ENCODE results near the gene CD300A.

CD300A gene

DNA sequence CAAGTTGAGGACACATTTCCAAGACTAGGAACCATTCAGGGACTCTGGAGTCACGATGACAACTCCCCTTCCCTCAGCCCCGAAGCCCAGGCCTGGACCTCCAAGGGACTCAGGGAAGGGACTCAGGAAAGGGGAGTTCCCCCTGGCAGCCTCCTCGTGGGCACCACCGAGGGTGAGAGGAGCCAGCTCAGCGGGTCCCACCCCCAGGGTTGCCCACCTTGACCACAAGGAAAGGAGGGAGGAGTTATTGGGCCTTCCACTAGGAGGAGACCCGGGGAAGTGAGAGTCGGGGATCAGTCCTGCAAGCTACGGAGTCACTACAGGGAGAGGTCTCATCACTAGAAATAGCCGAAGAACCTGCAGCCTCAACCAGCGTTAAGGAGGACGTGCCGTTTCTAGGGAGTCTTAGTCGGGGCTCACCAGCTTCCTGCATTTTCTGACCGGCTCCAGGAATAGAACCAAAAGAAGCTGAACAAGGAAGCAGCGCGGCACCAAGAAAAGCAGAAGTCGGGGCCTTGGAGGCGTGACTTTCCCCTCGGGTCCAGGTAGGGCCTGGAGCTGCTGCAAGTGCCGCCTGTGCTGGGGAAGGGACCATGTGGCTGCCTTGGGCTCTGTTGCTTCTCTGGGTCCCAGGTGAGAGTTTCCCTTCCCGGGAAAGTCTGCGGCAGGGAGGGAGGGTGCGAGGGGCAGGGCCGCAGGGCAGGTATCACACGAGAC is at the start of gene CD300A:
Gene CD300A (plus strand): TSS at position 524 of the 717 bp plus-strand sequence. CDS start 70 bp downstream, at position 594.
- peak; percentile 18 for DNase-seq

DNA sequence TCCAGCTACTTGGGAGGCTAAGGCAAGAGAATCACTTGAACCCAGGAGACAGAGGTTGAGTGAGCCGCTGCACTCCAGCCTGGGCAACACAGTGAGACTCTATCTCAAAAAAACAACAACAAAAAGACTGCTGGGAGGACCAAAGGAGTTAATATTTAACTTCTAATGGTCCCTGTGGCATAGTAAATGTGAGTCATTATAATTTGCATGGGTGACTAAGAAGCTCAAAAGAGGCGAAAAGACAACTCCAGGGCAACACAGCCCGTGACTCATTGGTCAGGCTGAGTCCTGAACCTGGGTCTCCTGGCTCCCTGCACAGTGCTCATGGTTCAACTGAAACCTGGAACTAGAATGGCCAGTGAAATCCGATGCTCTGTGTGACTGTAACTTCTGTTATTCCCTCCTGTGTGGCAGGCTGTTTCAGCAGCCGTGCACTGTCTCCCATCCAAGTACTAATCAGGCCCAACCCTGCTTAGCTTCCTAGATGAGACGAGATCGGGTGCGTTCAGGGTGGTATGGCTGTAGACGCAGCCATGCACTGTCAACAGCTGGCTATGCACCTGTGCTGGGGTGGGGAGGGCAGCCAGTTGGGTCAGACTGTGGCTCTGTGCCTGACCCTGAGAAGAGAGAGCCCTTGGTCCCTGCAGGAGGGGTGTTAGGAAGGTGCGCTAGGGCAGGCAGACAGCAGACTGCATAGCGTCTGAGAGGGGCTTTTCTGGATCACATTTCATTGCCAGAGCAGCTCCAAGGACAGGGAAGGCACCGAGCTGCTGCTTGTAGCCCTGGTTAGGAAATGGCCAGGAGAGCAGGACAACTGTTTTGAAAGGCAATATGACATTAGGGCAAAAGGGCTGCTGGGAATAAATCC is 49.0 kb upstream of the CD300A start:
- DNase-seq, result no peak

DNA sequence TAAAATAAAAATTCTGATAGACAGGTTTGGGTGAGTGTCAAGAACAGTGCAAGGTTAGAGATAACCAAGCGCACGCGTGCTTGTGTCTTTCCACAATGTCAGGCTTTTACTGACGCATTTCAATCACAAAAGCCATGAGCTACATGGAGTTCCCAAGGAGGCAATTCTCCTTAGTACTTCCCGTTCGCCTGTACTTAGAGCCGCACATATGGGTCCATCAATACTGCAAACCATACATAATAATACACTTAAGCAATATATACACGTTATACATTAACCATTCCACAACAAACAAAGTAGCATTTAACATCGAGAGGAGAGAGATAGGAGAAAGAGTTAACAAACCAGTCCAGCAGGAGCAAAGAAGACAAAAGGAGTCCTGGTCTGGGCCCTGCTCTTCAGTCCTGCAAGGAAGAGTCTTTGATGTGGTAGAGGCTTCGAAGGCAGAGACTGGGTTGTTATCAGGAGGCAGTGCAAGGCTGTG is 46.5 kb upstream of the CD300A start:
- DNase-seq, result no peak

DNA sequence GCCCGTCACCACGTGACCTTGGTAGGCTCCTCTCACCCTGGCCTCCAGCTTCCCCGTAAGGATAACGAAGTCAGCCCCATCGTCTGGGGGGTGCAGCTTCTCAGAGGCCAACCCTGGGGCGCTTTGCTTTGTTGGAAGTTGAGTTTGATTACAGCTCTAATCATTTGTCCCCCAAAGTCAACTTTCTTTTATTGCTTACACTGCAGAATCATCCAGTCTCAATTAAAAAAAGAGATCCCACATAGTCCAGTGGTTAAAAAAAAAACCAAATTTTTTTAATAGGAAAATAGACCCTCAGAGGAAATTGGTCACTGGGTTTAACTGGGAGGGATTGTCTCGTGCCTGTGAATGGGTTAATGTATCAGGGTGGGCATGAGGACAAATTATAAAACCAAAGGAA is 42.3 kb upstream of the CD300A start:
- DNase-seq, result no peak

DNA sequence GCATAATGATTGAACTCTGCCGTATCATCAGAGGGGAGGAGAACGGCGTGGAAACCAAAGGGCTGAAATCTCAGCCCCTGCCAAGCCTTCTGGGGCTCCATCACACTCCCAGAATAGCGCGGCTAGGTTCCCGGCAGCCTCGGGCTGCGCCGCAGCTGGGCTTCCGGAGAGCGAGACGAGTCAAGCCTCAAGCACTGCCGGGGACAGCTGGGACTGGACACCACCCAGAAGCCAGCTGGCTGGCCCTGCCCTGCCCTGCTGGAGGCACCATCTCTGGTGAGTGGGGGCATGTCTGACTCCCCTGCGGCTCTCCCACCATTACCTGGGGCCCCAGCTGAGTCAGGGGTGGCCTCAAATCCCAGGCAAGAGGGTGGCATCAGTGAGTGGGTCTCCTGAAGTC is 41.8 kb upstream of the CD300A start:
- DNase-seq, result no peak

DNA sequence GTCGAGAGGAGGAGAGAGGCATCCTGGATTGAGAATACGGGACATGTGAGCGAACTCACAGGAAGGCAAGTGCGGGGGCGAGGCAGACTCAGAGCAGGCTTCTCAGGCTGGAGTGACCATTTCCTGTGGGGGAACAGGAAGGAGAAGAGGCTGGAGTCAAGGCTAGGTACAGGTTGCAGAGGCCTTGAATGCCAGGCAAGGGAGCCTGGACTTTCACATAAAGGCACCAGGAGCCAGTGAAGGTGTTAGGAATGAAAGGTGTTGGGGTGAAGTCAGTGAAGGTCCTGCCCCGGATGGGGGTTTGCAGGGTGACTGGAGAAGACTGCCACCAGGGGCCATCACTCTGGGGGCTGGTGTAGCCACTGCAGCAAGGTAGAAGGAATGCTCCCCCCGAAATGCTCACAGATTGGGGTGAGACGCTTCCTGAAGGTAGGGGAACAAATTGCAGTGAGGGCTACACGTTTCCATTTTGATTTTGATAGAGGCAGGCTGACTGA is 39.8 kb upstream of the CD300A start:
- no peak for DNase-seq

DNA sequence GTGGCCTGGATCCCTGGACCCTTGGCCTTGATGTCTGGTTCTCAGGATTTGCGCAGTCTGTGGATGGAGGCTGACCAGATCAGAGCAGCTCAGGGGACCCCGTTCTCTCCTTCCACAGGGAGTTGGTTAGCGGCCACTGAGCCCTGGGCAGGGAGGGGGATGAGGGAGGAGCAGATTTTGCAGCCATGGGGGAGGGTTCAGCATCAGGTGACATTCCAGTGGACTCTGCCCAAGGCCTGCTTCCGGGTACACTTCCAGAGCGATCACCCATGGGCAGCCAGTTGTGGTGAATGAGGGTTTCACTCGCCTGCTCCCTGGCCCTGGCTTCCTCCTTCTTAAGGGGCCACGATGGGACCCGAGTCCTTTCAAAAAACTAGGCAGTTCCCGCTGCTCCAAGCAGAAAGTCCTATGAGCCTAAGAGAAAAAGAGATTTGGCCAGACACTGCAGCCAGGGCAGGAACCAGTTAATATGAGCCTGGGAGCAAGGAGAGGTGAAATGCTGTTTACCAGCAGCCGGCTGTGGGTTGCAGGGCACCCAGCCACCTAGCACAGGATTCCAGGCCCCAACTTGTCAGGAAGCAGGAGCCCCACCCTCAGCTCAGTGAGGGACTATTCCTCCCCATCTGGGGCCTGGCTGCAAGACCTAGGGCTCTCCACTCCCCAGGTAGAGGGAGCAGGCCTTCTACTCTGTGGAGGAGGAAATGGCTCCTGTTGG is 39.2 kb upstream of the CD300A start:
- DNase-seq, result no peak

DNA sequence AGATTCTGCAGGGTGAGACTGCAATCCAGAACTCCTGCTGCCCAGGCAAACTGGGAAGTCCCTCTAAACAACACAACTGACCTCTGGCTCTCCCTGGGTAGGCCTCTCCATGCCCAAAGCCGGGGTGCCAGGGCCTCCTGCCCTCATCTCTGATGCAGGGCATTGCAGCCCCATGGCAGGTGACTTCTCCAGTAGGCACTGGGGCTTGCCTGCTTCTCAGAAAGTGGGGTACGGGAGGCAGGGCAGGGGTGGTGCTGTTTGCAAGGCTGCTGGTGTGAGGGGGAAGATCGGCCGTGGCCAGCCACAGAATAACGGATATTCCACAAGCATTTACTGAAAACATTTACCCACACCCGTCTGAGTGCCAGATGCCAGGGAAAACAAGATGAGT is 38.7 kb upstream of the CD300A start:
- no peak for DNase-seq

DNA sequence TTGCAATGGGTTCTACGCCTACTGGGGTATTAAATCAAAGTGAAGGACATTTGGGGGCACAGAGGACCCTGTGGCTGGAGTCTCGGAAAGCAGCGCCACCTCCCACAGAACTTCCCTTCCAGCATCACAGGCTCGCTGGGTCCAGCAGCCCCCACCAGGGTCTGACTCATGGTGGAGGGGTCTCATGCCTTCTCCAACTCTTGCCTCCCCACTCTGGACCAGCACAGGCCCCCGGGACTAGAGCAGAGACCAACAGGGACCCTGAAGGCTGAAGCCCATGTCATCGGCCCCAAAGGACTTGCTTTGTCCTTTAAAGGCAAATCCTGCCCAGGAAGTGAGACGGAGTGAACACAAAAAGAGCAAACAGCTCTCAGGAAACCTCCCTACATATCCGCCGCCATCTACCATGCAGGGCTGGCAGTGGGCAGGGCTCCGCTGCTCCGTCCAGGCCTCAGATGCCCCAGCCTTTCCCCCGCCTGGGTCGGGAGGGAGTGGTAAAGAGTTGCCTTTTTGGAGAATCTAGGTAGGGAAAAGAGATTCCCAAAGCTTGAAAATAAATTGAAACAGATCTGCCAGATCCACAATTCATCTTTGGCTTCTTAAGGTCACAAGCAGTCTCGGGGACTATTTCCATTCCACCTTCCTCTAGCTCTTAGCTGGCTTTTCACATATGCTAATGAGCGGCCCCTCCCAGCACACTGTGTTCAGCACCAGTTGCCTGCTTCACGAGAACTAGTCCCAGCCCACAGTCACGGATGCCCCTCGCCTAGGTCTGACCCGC is 36.6 kb upstream of the CD300A start:
- no peak for DNase-seq

DNA sequence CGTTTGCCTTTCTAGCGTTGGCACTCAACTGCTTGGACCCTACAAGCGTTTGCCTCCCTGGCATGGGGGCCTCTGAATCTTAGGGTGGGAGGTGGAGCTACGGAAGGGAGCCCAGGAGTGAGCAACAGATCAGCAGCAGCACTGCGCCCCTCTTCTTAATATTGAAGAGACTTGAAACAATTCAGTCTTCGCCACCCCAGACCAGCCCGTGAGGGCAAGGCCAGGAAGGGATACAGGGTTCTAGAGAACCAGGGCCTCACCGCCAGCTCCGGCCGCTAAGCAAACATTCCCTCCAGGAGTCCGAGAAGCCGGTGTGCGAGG is 36.1 kb upstream of the CD300A start:
- no peak for DNase-seq

DNA sequence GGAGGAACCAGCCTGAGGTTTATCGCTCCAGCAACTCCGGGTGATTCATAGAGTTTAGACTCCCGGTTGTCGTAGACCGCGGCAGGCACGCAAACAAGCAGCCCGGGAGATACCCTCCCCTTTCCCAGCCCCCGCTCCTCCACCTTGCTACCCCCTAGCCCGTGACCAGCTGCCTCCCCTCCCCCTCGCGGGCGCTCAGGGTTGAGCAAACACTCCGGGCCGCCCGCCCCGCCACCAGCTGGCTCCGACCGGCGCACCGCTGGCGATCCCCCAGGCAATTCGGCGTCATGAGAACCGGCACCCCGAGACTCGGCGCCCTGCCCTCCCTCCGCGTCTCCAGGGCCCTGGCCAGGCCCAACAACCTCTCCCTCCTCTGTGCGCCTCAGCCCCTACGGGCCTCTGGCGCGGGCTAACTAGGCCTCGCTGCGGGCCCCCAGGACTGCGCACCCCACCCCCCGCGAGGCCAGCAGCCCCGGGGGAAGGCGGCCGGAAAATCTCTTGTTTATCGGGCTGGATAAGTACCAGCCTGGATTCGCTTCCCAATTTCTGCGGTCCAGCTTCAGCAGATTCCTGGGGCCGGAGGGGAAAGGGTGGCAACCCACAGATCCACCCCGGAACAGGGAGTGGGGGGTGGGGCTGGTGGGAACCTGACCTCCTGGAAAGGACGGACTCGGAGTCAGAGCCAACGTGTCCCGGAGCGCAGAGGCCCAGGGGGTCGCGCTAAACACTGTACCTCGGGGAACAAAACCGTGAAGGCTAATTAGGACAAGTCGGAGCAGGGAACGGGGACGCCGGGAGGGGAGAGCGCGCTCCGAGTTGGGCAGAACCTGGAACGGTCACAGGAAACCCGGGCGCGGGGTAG is 35.5 kb upstream of the CD300A start:
- DNase-seq, result no peak

DNA sequence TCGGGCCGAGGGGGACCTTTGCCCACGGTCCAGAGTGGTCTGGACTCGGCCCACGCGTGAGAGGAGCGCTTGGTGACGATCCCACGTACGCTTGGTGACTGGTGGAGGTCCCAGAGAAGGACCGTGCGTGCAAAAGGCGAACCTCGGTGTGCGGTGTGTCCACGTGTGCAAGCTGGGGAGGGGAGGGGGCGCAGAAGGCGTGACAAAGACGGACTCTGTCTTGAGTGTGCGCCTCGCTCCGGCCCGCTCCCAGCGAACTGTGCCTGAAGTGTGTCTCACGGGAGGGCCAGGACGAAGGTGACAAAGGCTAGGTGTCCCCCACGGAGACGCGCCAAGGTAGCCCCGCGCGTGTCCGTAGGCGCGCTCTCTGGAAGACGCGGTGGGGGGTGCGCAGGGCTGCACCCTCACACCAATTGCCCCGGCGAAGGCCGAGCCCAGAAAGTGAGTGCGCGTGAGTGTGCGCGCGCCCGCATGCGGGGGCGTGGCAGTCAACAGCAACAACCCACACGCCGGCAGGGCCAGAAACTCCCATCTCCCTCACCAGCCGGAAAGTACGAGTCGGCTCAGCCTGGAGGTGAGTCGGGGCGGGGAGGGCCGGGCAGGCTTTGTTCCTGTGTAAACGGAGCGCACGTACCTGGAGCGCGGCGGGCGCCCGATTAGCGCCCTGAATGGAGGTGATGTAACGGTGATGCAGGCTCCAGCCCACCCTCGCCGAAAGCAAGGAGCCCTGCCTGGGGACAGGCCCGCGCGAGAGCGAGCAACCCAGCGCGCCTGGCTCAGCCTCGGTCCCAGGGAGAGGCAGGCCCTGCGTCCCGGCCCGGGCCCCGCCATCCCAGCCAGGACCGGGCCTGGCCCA is 34.6 kb upstream of the CD300A start, which contains the start of gene GPRC5C:
Gene GPRC5C (plus strand): TSS at position 521 of the 856 bp plus-strand sequence. CDS start 7,689 bp downstream, outside the sequence.
- peak; percentile 46 for DNase-seq

DNA sequence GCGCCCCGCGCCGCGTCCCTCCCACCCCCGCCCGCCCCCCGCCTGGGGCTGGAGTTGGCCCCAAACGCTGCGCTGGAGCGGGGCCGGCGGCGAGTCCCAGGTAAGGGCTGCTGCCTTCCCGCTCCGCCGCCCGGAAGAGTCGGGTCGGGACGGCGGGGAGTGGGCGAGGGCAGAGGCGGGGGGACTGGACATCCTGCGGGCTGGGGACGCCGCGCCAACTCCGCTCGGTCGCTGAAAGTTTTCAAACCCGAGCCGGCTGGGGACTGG is 34.1 kb upstream of the CD300A start:
- DNase-seq, result no peak

DNA sequence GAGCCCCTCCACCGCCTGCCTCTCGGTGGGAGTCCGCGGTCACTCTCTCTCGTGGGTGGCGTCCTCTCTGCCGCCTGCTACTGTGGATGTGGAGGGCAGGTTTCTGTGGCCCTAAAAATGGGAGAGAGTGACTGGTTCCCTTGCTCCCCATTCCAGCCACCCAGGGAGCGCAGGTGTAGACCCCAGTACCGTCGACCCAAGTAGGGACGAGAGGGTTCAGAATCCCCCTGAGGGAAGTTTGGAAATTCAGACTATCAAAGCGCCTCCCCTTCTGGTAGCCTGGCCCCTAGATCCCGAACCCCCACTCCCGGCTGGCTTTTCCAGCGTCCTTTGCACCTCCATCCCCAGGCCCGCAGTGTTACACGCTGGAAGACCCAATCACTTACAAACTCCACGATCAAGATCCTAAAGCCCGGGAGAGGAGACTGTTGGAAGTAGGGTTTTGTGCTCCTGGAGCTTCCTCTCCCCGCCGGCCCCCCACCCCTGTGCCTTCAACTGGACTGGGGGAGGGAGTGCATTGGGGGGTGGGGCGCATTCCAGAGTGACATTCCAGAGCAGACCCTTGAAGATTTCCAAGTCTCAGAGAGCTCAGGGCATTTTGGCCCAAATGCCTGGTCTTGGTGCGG is 33.6 kb upstream of the CD300A start:
- no peak for DNase-seq

DNA sequence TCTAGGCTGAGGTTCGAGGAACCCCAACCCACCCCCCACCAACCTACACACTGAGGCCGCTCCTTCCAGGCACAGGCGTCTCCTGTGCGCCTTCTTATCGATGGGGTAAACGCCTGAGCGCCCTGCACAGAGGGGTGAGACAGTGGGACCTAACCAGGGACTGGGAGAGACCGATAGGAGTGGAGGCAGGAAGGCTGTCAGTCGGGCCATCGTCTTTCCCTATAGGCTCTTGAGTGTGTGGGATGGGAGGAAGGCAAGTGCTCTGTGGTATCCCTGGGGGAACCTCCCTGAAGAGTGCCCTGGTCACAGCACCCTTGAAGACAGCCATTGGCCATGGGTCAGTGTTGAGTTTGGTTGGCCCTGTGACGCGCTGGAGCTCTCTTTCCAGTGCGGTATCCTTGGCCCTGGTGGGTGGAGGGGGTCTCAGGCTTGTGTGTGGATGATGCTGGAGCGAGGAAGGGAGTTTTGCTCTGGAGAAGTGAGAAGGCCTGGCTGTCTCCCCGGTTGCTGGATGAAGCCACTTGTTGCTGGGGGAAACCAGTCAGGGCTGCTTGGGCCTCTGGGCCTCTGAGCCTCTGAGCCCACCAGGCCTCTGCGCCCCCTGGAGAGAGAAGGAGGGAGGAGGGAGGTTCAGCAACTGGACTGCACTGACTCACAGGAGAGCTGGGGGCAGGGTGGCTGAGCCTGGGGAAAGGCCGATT is 32.9 kb upstream of the CD300A start:
- DNase-seq, result no peak

DNA sequence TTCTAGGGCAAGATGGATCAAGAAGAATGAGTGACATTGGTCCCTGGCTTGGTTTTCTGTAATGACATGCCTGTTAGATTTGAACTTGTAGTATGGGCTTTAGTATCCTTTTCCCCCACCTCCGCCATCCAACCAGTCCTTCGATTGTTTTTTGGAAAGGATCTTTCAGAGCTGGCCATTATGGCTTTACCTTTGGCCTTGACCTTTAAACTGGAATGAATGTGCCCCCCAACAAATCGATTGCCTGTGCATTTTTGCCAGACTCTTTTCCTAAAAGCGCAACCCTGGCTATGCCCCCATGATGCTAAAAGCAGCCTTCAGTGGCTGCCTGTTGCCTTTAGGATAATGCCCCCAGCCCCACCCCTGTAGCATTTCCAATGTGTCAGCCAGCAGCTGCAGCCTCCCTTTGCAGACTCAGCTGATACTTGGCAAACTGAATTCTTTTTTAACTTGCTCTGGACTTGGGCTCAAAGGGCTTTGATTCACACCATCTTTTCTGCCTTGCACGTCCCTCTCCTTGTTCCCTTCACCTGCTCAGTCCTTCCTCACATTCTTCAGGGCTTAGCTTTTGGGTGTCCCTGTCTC is 30.6 kb upstream of the CD300A start:
- DNase-seq, result no peak

DNA sequence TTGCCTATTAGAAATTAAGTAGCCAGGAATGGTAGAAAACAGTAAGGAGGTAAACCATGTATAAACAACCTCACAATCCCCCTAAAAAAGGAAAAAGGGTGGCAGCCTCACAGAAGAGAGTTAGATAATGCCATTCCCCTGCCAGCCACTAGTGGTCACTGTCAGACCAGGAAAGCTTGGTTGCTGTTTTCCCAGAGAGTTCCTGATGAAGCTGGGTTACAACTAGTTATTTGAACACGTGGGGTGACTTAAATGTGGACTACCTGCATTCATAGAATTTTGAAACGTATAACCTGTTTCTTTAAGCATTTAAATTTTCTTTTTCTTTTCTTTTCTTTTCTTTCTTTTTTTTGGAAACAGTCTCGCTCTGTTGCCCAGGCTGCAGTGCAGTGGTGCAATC is 28.7 kb upstream of the CD300A start:
- DNase-seq, result peak; percentile 37

DNA sequence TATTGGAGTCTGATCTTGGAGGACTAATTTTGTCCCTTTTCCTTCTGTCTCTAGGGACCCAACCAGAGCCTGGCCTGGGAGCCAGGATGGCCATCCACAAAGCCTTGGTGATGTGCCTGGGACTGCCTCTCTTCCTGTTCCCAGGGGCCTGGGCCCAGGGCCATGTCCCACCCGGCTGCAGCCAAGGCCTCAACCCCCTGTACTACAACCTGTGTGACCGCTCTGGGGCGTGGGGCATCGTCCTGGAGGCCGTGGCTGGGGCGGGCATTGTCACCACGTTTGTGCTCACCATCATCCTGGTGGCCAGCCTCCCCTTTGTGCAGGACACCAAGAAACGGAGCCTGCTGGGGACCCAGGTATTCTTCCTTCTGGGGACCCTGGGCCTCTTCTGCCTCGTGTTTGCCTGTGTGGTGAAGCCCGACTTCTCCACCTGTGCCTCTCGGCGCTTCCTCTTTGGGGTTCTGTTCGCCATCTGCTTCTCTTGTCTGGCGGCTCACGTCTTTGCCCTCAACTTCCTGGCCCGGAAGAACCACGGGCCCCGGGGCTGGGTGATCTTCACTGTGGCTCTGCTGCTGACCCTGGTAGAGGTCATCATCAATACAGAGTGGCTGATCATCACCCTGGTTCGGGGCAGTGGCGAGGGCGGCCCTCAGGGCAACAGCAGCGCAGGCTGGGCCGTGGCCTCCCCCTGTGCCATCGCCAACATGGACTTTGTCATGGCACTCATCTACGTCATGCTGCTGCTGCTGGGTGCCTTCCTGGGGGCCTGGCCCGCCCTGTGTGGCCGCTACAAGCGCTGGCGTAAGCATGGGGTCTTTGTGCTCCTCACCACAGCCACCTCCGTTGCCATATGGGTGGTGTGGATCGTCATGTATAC is 26.5 kb upstream of the CD300A start:
- no peak for DNase-seq

All from CD4-positive, alpha-beta T cell treated with Interleukin-12 subunit alpha and Interleukin-12 subunit beta, for 1 hour (primary cell).